Mesenchymal stem cell (in vitro differentiated cells and primary cell): Measurements from ENCODE around the gene MYH11.

Experiments
- DNase-seq: peaks from one replicate; pipeline ENCODE4 v3.0.0-alpha.2; 2013
- H2AFZ ChIP-seq: one replicate; pipeline ENCODE4 v1.6.1; 2013; ENCODE audit warnings: low read depth, mild to moderate bottlenecking, control low read depth, inconsistent platforms, low read length, moderate library complexity
- H2AK5ac ChIP-seq: 2 replicates; pipeline ENCODE4 v1.6.1; 2013; ENCODE audit warnings: low read length, moderate library complexity, mild to moderate bottlenecking, inconsistent platforms; ENCODE audit not compliant: severe bottlenecking
- H2BK120ac ChIP-seq: one replicate; pipeline ENCODE4 v1.6.1; 2013; ENCODE audit warnings: low read depth, mild to moderate bottlenecking, inconsistent platforms, low read length, moderate library complexity
- H2BK12ac ChIP-seq, 2 experiments: one replicate each; pipeline ENCODE4 v1.6.1; 2013; ENCODE audit warnings: inconsistent platforms in 2 of 2, low read length in 2 of 2, mild to moderate bottlenecking in 2 of 2, moderate library complexity in 2 of 2, control low read depth in 1 of 2
- H2BK15ac ChIP-seq: one replicate; pipeline ENCODE4 v1.6.1; 2013; ENCODE audit warnings: mild to moderate bottlenecking, low read depth, inconsistent platforms; ENCODE audit not compliant: poor library complexity, severe bottlenecking
- H2BK5ac ChIP-seq: 2 replicates; pipeline ENCODE4 v1.6.1; 2013; ENCODE audit warnings: low read depth, mild to moderate bottlenecking, low read length, control low read depth, inconsistent platforms; ENCODE audit not compliant: poor library complexity, severe bottlenecking
- H3K14ac ChIP-seq, 2 experiments: one replicate each; pipeline ENCODE4 v1.6.1; 2013; ENCODE audit warnings: inconsistent platforms in 2 of 2, low read length in 2 of 2, control low read depth in 1 of 2, mild to moderate bottlenecking in 1 of 2, moderate library complexity in 1 of 2
- H3K18ac ChIP-seq, 2 experiments: one replicate each; pipeline ENCODE4 v1.6.1; 2013; ENCODE audit warnings: inconsistent platforms in 2 of 2, low read length in 2 of 2, control low read depth in 1 of 2, low read depth in 1 of 2, mild to moderate bottlenecking in 1 of 2
- H3K23ac ChIP-seq, 2 experiments: one replicate each; pipeline ENCODE4 v1.6.1; 2013; ENCODE audit warnings: inconsistent platforms in 2 of 2, low read length in 2 of 2, mild to moderate bottlenecking in 2 of 2, moderate library complexity in 2 of 2, control low read depth in 1 of 2
- H3K27ac ChIP-seq: 2 replicates; pipeline ENCODE4 v1.5.1; 2013; ENCODE audit warnings: mild to moderate bottlenecking, moderate library complexity, low read length, control low read depth, inconsistent platforms; ENCODE audit not compliant: poor library complexity, severe bottlenecking
- H3K27me3 ChIP-seq, 2 experiments: 2 replicates each; pipeline versions ENCODE4 v1.6.1 to v1.7.0; 2013; ENCODE audit warnings: low read length in 2 of 2, mild to moderate bottlenecking in 2 of 2, moderate library complexity in 2 of 2, control low read depth in 1 of 2, inconsistent platforms in 1 of 2; ENCODE audit not compliant: control insufficient read depth in 1 of 2, insufficient read depth in 1 of 2
- H3K36me3 ChIP-seq, 2 experiments: 2 replicates each; pipeline versions ENCODE4 v1.6.1 to v1.7.0; 2013; ENCODE audit warnings: low read length in 2 of 2, control low read depth in 1 of 2, inconsistent platforms in 1 of 2, low read depth in 1 of 2, mild to moderate bottlenecking in 1 of 2; ENCODE audit not compliant: insufficient read depth in 2 of 2, control insufficient read depth in 1 of 2
- H3K4ac ChIP-seq, 2 experiments: one replicate each; pipeline ENCODE4 v1.6.1; 2013; ENCODE audit warnings: inconsistent platforms in 2 of 2, low read length in 2 of 2, mild to moderate bottlenecking in 2 of 2, moderate library complexity in 2 of 2, control low read depth in 1 of 2, low read depth in 1 of 2
- H3K4me1 ChIP-seq: 2 replicates; pipeline ENCODE4 v1.6.1; 2013; ENCODE audit warnings: low read depth, low read length, control low read depth; ENCODE audit not compliant: control insufficient read depth, insufficient read depth
- H3K4me2 ChIP-seq: 2 replicates; pipeline ENCODE4 v1.6.1; 2013; ENCODE audit warnings: low read length, mild to moderate bottlenecking, inconsistent platforms; ENCODE audit not compliant: poor library complexity, severe bottlenecking
- H3K4me3 ChIP-seq, 2 experiments: 2 replicates each; pipeline versions ENCODE4 v1.5.1 to v1.7.0; 2013; ENCODE audit warnings: low read length in 2 of 2, mild to moderate bottlenecking in 2 of 2, control low read depth in 1 of 2, low read depth in 1 of 2; ENCODE audit not compliant: insufficient read depth in 1 of 2
- H3K79me1 ChIP-seq: replicated peaks from 2 replicates; pipeline ENCODE4 v1.6.1; 2013; ENCODE audit warnings: mild to moderate bottlenecking, control low read depth, low read length, inconsistent platforms; ENCODE audit not compliant: poor library complexity, severe bottlenecking
- H3K9ac ChIP-seq: 2 replicates; pipeline ENCODE4 v1.7.0; 2013; ENCODE audit warnings: mild to moderate bottlenecking, low read length, moderate library complexity
- H3K9me3 ChIP-seq: 2 replicates; pipeline ENCODE4 v1.7.0; 2013; ENCODE audit warnings: mild to moderate bottlenecking, low read length; ENCODE audit not compliant: control insufficient read depth
- H4K8ac ChIP-seq: one replicate; pipeline ENCODE4 v1.6.1; 2013; ENCODE audit warnings: inconsistent platforms, mild to moderate bottlenecking, low read length, moderate library complexity
- H4K91ac ChIP-seq: one replicate; pipeline ENCODE4 v1.6.1; 2013; ENCODE audit warnings: mild to moderate bottlenecking, low read length, inconsistent platforms
- WGBS: methylation state at CpG from one replicate; pipeline ENCODE4 v1.1.7; 2013; ENCODE audit warnings: mixed read lengths; 5-methylcytosine and 5-hydroxymethylcytosine counted together

Gene MYH11

DNA sequence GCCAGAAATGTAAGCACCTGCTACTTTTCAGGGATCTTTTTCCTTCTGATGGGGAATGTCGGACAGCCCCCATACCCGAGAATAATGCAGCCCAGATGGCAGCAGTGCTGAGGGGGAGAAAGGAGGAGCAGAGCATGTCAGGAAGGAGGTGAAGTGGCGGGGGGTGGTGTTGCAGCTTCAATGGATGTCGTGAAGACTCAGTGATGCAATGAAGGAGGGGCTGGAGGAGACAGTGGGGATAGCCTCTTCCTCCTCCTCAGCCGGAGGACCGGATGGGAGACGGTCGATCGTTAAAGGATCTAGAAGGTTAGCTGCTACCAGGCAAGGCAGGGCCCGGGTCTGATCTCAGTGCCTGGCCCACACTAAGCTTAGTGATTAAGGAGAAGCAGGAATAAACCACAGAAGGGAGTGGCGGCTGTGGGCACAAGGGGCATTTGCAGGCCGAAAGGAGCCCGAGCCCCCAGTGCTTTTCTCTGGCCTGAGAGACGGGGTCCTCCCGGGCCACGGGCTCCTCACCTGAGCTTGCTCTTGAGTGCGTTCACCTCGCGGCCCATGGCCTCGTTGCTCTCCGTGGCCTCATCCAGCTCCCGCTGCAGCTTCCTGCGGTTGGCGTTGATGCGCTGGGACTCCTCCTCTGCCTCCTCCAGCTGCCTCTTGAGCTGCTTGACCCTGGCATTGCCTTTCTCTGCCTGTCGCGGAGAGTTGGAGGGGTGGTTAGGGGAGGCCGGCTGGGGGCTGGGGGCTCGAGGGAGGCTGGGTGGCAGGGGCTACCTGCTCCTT, 142.2 kb downstream of the MYH11 start:
- Histone ChIP-seq H2BK5ac (no peak overlapping the region), H3K27me3 (no peaks in the 10 kb centered on the region), H2AK5ac (no peak overlapping the region), H4K8ac (no peak overlapping the region), H3K9ac (no peak overlapping the region), H2BK15ac (no peak overlapping the region), H3K4me3 (no peak overlapping the region), H3K18ac (no peak overlapping the region), H3K36me3 (peaks cover 8 to 25% of the 10 kb centered on the region in 2 experiments), H3K27ac (no peak overlapping the region), H3K9me3 (no peaks in the 10 kb centered on the region), H3K14ac (no peak overlapping the region), H3K79me1 (peaks cover 17% of the 10 kb centered on the region), H4K91ac (no peak overlapping the region), H2BK12ac (no peak overlapping the region), H3K23ac (no peak overlapping the region), H3K4me2 (no peak overlapping the region), H3K4me1 (no peaks in the 10 kb centered on the region), H2BK120ac (no peak overlapping the region), H3K4ac (no peak overlapping the region), H2AFZ (no peak overlapping the region)
- no peak for DNase-seq
- WGBS: 93% methylated on average over 29 of the region's 29 CpGs

DNA sequence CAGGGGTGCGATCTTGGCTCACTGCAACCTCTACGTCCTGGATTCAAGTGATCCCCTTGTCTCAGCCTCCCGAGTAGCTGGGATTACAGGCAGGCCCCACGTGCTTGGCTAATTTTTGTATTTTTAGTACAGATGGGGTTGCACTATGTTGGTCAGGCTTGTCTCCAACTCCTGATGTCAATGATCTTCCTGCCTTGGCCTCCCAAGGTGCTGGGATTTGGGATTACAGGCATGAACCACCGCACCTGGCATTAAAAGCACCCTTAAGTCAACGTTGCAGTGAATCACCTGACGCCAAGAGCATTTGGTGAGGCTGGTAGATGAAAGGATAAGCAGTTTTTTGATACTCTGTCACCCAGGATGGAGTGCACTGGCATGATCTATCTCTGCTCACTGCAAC, 147.8 kb downstream of the MYH11 start:
- Histone ChIP-seq H2BK5ac (no peak overlapping the region), H3K4ac (no peak overlapping the region), H2BK15ac (no peak overlapping the region), H3K23ac (no peak overlapping the region), H3K18ac (no peak overlapping the region), H3K4me1 (no peaks in the 10 kb centered on the region), H2AFZ (no peak overlapping the region), H2BK120ac (no peak overlapping the region), H3K36me3 (peaks cover 3 to 19% of the 10 kb centered on the region in 2 experiments), H3K27me3 (no peaks in the 10 kb centered on the region), H3K79me1 (peaks cover 28% of the 10 kb centered on the region), H2BK12ac (no peak overlapping the region), H3K4me3 (no peak overlapping the region), H3K9me3 (no peaks in the 10 kb centered on the region), H4K91ac (no peak overlapping the region), H3K27ac (no peak overlapping the region), H3K4me2 (no peak overlapping the region), H3K14ac (no peak overlapping the region), H3K9ac (no peak overlapping the region), H2AK5ac (no peak overlapping the region), H4K8ac (no peak overlapping the region)
- WGBS: 98% methylated on average over 7 of the region's 7 CpGs
- DNase-seq: no peak

DNA sequence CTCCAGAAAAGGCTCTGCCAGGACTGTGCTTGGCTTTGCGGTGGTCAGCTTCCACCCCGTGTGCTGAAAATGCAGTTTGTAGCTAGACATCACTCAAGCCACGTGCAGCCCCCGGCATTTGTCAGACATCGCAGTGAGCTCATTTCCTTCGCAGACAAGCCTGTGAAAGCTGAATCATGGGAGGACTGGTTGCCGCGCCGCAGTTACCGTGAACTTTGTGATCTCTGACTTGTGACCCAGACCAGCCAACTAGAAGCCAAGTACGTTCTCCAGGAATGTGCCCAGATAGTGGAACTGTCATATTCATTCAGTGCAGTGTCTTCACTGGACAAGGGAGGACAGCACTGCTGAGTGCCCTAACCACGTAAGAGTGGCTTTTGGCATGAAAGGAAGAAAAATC, 148.7 kb downstream of the MYH11 start:
- H3K27me3 ChIP-seq: no peaks in the 10 kb centered on the region
- no peak overlapping the region for H3K9ac ChIP-seq
- DNase-seq: peak; percentile 82
- H3K4me2 ChIP-seq: no peak overlapping the region
- H3K79me1 ChIP-seq: peaks cover 26% of the 10 kb centered on the region
- no peak overlapping the region for H2BK12ac ChIP-seq
- H3K4me3 ChIP-seq: no peak overlapping the region
- 71% methylated on average over 12 of the region's 12 CpGs for WGBS
- no peak overlapping the region for H3K14ac ChIP-seq
- H3K27ac ChIP-seq: no peak overlapping the region
- H3K36me3 ChIP-seq: peaks cover 5 to 17% of the 10 kb centered on the region in 2 experiments
- H3K4me1 ChIP-seq: peaks cover 1% of the 10 kb centered on the region
- H2AFZ ChIP-seq: no peak overlapping the region
- no peak overlapping the region for H3K23ac ChIP-seq
- no peak overlapping the region for H3K18ac ChIP-seq
- H2BK5ac ChIP-seq: no peak overlapping the region
- H4K91ac ChIP-seq: no peak overlapping the region
- H2AK5ac ChIP-seq: no peak overlapping the region
- H3K4ac ChIP-seq: no peak overlapping the region
- no peaks in the 10 kb centered on the region for H3K9me3 ChIP-seq
- no peak overlapping the region for H4K8ac ChIP-seq
- no peak overlapping the region for H2BK120ac ChIP-seq
- no peak overlapping the region for H2BK15ac ChIP-seq

DNA sequence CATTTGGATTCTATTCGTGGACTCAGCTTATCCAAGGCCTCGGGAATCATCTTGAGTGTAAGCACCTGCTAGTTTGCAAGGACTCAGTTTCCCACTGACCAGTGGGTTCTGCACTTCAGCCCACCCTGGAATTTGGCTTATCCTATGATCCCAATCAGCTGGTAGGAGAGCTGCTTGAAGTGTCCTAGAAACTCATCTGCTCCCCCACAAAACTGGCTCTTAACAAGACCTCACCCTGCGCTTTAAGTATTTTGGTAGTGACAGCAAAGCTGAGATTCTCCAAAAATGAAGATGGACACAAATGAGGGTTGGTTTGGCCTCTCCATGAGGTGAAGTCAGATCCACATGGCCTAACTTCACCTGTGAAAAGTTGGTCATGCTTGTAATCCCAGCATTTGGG, 149.5 kb downstream of the MYH11 start:
- Histone ChIP-seq H3K27me3 (no peaks in the 10 kb centered on the region), H2BK120ac (no peak overlapping the region), H3K27ac (no peak overlapping the region), H2BK5ac (no peak overlapping the region), H2AK5ac (no peak overlapping the region), H3K9me3 (no peaks in the 10 kb centered on the region), H3K14ac (no peak overlapping the region), H3K4me2 (no peak overlapping the region), H3K4me3 (no peak overlapping the region), H3K36me3 (peaks cover 7 to 17% of the 10 kb centered on the region in 2 experiments), H2AFZ (no peak overlapping the region), H3K18ac (no peak overlapping the region), H2BK15ac (no peak overlapping the region), H3K4ac (no peak overlapping the region), H3K23ac (no peak overlapping the region), H2BK12ac (no peak overlapping the region), H3K79me1 (peaks cover 26% of the 10 kb centered on the region), H3K9ac (no peak overlapping the region), H4K8ac (no peak overlapping the region), H4K91ac (no peak overlapping the region), H3K4me1 (peaks cover 4% of the 10 kb centered on the region)
- 97% methylated on average over 3 of the region's 3 CpGs for WGBS
- DNase-seq: no peak
